CD4-positive, alpha-beta T cell (primary cell): ENCODE results near the gene TPGS1. TPM values are rescaled to one million over a fixed set of nuclear protein-coding genes. Genes with fewer than 3 reads are reported as not detected.
"Not testable (repeated sequence)": the region's sequence is repeated elsewhere in the genome, so short reads cannot be mapped to it uniquely, and the experiment has no call there.

Source experiments
- ATAC-seq: fragments of 200-7000 bp; cut with Tn5 transposase; one replicate; pipeline ENCODE4 v1.10.0; 2022; ENCODE audit warnings: mild to moderate bottlenecking; ENCODE audit not compliant: poor library complexity
- CTCF ChIA-PET: fragments of 350-600 bp; sonication (Branson Sonifier 250); formaldehyde crosslinking; loops from one replicate; lab custom pipeline; 2021; ENCODE audit warnings: antibody characterized with exemption, inconsistent platforms; lab: Charles Lee
- POLR2A ChIA-PET: fragments of 350-600 bp; sonication (Branson Sonifier 250); formaldehyde crosslinking; loops from one replicate; lab custom pipeline; 2021; ENCODE audit warnings: antibody characterized with exemption, inconsistent platforms; lab: Charles Lee
- DNase-seq, 14 experiments: peaks; one replicate each; pipeline ENCODE4 v3.0.0-alpha.2; 2013 to 2020; ENCODE audit warnings: mixed read lengths in 2 of 14
- H3K27ac ChIP-seq, 2 donors: one replicate each; pipeline versions ENCODE4 v1.5.1 to v1.7.0; 2013; ENCODE audit warnings: low read length in 2 of 2, low read depth in 1 of 2, mild to moderate bottlenecking in 1 of 2
- H3K27me3 ChIP-seq, 2 experiments: 1 replicate in 1 of 2; 2 replicates in 1 of 2; pipeline versions ENCODE4 v1.6.1 to v1.7.0; 2013; ENCODE audit warnings: low read length in 2 of 2, control low read depth in 1 of 2, mild to moderate bottlenecking in 1 of 2, moderate library complexity in 1 of 2; ENCODE audit not compliant: insufficient read depth in 2 of 2, control insufficient read depth in 1 of 2
- H3K36me3 ChIP-seq: one replicate; pipeline ENCODE4 v1.6.1; 2013; ENCODE audit warnings: low read length, control low read depth; ENCODE audit not compliant: insufficient read depth
- H3K4me1 ChIP-seq: one replicate; pipeline ENCODE4 v1.6.1; 2013; ENCODE audit warnings: low read length, control low read depth; ENCODE audit not compliant: insufficient read depth
- H3K4me3 ChIP-seq: one replicate; pipeline ENCODE4 v1.5.1; 2013; ENCODE audit warnings: mild to moderate bottlenecking, low read length, moderate library complexity
- H3K9me3 ChIP-seq, 2 experiments: 1 replicate in 1 of 2; 2 replicates in 1 of 2; pipeline versions ENCODE4 v1.6.1 to v1.7.0; 2013; ENCODE audit warnings: low read length in 2 of 2, mild to moderate bottlenecking in 2 of 2, control low read depth in 1 of 2, moderate library complexity in 1 of 2; ENCODE audit not compliant: control insufficient read depth in 1 of 2, insufficient read depth in 1 of 2
- H3K27ac Mint-ChIP-seq: one replicate; pipeline ENCODE4 v1.8.0; 2020; ENCODE audit warnings: mixed read lengths
- H3K27me3 Mint-ChIP-seq: one replicate; pipeline ENCODE4 v1.8.0; 2021; ENCODE audit warnings: mixed read lengths
- H3K36me3 Mint-ChIP-seq: one replicate; pipeline ENCODE4 v1.8.0; 2021; ENCODE audit warnings: low read depth, mixed read lengths
- H3K4me1 Mint-ChIP-seq: one replicate; pipeline ENCODE4 v1.8.0; 2021; ENCODE audit warnings: low read depth, mixed read lengths
- H3K4me3 Mint-ChIP-seq: one replicate; pipeline ENCODE4 v1.8.0; 2020; ENCODE audit warnings: mild to moderate bottlenecking, mixed read lengths
- H3K9me3 Mint-ChIP-seq: one replicate; pipeline ENCODE4 v1.8.0; 2020; ENCODE audit warnings: mixed read lengths
- CTCF ChIP-seq: fragments of 200-600 bp; IDR thresholded peaks from one replicate; pipeline ENCODE4 v1.8.0; 2022; ENCODE audit warnings: antibody characterized with exemption, mild to moderate bottlenecking
- intact Hi-C, 2 experiments: fragments of 100-400 bp; cut with DNase I in 1 of 2; cut with micrococcal nuclease in 1 of 2; formaldehyde crosslinking; loops; one replicate each; pipeline versions ENCODE4 v1.15.1 to v1.9.0; 2023 to 2025; cut with DNase I, micrococcal nuclease
- total RNA-seq, 174 experiments: library from RNA in 2 of 174; stranded (reverse) in 2 of 174; gene quantifications; one replicate each; pipeline ENCODE4 v1.2.3 and lab custom pipeline; 2021 to 2026

The TPGS1 gene
- total RNA-seq, 2 experiments from 2014 or later, result 17.2 to 18.2 TPM

GRCh38 chr19:478976-479375 lies 28.3 kb upstream of the TPGS1 start:
- H3K4me1 ChIP-seq, result peaks cover 5% of the 10 kb centered on the region
- Mint-ChIP-seq H3K27me3 (peaks cover 15% of the 10 kb centered on the region), H3K27ac (peak overlapping the region; percentile 88), H3K36me3 (peaks cover 10% of the 10 kb centered on the region), H3K9me3 (no peaks in the 10 kb centered on the region), H3K4me1 (peaks cover 9% of the 10 kb centered on the region), H3K4me3 (no peak overlapping the region)
- POLR2A ChIA-PET, result no interaction called here
- H3K36me3 ChIP-seq, result no peaks in the 10 kb centered on the region
- intact Hi-C loops, result no loop called here
- no peak overlapping the region for H3K4me3 ChIP-seq
- peaks cover 0 to 6% of the 10 kb centered on the region in 2 experiments for H3K27me3 ChIP-seq
- DNase-seq (no peak), ATAC-seq (no peak)
- H3K9me3 ChIP-seq, result peaks cover 5 to 17% of the 10 kb centered on the region in 2 experiments
- no peak for TF ChIP-seq CTCF
- H3K27ac ChIP-seq, result no peak overlapping the region
- CTCF ChIA-PET, result interaction anchor here (0.8 kb wide), 1 partner anchor 54 kb away, joined by 3 read pairs; no protein-coding TSS in a partner anchor

GRCh38 chr19:480016-480855 lies 27.1 kb upstream of the TPGS1 start:
- Histone ChIP-seq H3K4me3 (peak overlapping the region; percentile 5), H3K27me3 (peaks cover under 1 to 6% of the 10 kb centered on the region in 2 experiments), H3K9me3 (peaks cover 5 to 24% of the 10 kb centered on the region in 2 experiments), H3K36me3 (no peaks in the 10 kb centered on the region), H3K4me1 (peaks cover 5% of the 10 kb centered on the region), H3K27ac (no peak overlapping the region)
- Mint-ChIP-seq H3K4me1 (peaks cover 9% of the 10 kb centered on the region), H3K27me3 (peaks cover 15% of the 10 kb centered on the region), H3K27ac (peak overlapping the region; percentile 88), H3K4me3 (peak overlapping the region; percentile 77), H3K36me3 (peaks cover 10% of the 10 kb centered on the region), H3K9me3 (no peaks in the 10 kb centered on the region)
- no peak for TF ChIP-seq CTCF
- peak in 12 of 14 experiments; percentile 16 to 75 (median 44) for DNase-seq
- ChIA-PET POLR2A (no interaction called here), CTCF (interaction anchor here (0.6 to 1.3 kb wide), 3 partner anchors 8 to 31 kb away, joined by 3 to 9 read pairs (median 6); no protein-coding TSS in a partner anchor)
- peak; percentile 65 for ATAC-seq
- intact Hi-C loops, result no loop called here

- Mint-ChIP-seq H3K36me3 (peaks cover 10% of the 10 kb centered on the region), H3K27me3 (peaks cover 21% of the 10 kb centered on the region)
- intact Hi-C loops, H3K4me3 Mint-ChIP-seq, ATAC-seq, H3K4me3 ChIP-seq, H3K36me3 ChIP-seq, H3K9me3 Mint-ChIP-seq, H3K4me1 Mint-ChIP-seq, H3K27ac Mint-ChIP-seq, DNase-seq, H3K27ac ChIP-seq, H3K4me1 ChIP-seq: not testable (repeated sequence)
- POLR2A ChIA-PET, result interaction anchor here (1.1 kb wide), 1 partner anchor 30 kb away, joined by 3 read pairs; no protein-coding TSS in a partner anchor
- Histone ChIP-seq H3K27me3 (peaks cover 9 to 10% of the 10 kb centered on the region in 2 experiments), H3K9me3 (peaks cover 5 to 31% of the 10 kb centered on the region in 2 experiments)
- CTCF ChIA-PET, result interaction anchor here (1.5 kb wide), 1 partner anchor 25 kb away, joined by 3 read pairs; no protein-coding TSS in a partner anchor
Observed at GRCh38 chr19:481100-481499, 26.2 kb upstream of the TPGS1 start.
